Right ventricle myocardium superior (tissue), 1 donor: ENCODE data around the gene PPM1F. TPM values are rescaled to one million over a fixed set of nuclear protein-coding genes. Genes with fewer than 3 reads are reported as not detected.

Experiments
- ATAC-seq: fragments of 200-7000 bp; cut with Tn5 transposase; one replicate; pipeline ENCODE4 v1.9.1; 2020; ENCODE audit warnings: mild to moderate bottlenecking; ENCODE audit not compliant: poor library complexity
- DNase-seq: peaks from one replicate; pipeline ENCODE4 v3.0.0-alpha.2; 2020
- intact Hi-C: fragments of 100-400 bp; cut with DNase I; formaldehyde crosslinking; loops from one replicate; pipeline ENCODE4 v1.11.2; 2022
- total RNA-seq: library from RNA; stranded (reverse); fragmentation: NEBNext Ultra II Directional; extraction: Animal tissue kit (Norgen Biotek cat#: 25700); gene quantifications from one replicate; pipeline ENCODE4 v1.2.1, GENCODE V29; 2021
- donor health status: DM: no; HTN: yes; CAD: no; lungs with severe emphysema.

Gene PPM1F
- total RNA-seq, 1 donor from 2014 or later: 19.3 TPM

GRCh38 chr22:21963790-21964211 lies 11.2 kb upstream of the PPM1F start:
- no peak for ATAC-seq
- no peak for DNase-seq
- intact Hi-C loops: no loop called here

- intact Hi-C loops: no loop called here
- DNase-seq (no peak), ATAC-seq (no peak)
Observed at GRCh38 chr22:21963286-21963685, 10.6 kb upstream of the PPM1F start.

- DNase-seq (no peak), ATAC-seq (no peak)
- intact Hi-C loops: no loop called here
Observed at GRCh38 chr22:21962655-21962949, 10.0 kb upstream of the PPM1F start.

GRCh38 chr22:21961886-21962654 lies 9.4 kb upstream of the PPM1F start:
- no peak for DNase-seq
- intact Hi-C loops: no loop called here
- ATAC-seq: no peak

- intact Hi-C loops: no loop called here
- DNase-seq: no peak
- no peak for ATAC-seq
Observed at GRCh38 chr22:21961127-21961867, 8.6 kb upstream of the PPM1F start.

DNA sequence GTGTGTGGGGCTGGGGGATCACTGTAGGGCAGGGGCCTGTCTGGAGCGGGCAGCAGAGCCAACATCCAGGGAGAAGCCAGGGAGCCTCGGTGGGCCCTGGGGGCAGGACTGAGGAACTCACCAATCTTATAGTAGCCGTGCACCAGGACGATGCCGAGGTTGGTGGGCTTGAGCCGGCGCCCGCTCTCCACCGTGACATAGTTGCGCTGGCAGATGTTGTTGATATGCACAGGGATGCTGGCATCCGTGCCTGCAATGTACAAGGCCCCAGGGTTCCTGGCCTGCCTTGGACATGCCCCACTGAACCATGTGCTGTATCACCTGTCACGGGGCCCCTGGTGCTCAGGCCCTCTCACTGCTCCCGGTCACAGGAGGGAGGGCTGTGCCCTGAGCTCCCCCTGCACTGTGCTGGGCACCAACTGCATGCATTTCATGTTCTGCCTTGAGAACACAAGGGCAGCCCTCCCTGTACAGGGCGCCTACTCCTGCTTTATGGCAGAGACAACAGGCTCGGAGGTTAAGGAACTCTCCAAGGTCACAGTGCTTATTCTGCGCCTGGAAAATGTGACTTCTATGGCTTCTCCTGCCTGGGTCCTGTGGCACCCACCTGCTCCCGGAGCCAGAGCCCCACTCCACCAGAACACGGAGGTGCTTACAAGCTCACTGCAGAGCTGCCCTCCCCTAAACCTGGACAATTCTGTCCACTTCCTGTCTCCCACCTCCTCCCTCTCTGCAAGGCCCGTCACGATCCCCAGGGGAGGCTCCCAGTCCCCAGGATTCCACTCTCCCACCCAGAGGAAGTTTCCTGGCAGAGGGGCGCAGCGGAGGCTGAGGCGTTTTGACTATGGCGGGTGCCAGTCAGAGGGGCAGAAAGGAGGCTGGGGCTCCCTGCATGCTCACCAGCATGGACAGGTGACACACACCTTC lies 7.8 kb upstream of the PPM1F start:
- DNase-seq (no peak), ATAC-seq (no peak)
- intact Hi-C loops: no loop called here

DNA sequence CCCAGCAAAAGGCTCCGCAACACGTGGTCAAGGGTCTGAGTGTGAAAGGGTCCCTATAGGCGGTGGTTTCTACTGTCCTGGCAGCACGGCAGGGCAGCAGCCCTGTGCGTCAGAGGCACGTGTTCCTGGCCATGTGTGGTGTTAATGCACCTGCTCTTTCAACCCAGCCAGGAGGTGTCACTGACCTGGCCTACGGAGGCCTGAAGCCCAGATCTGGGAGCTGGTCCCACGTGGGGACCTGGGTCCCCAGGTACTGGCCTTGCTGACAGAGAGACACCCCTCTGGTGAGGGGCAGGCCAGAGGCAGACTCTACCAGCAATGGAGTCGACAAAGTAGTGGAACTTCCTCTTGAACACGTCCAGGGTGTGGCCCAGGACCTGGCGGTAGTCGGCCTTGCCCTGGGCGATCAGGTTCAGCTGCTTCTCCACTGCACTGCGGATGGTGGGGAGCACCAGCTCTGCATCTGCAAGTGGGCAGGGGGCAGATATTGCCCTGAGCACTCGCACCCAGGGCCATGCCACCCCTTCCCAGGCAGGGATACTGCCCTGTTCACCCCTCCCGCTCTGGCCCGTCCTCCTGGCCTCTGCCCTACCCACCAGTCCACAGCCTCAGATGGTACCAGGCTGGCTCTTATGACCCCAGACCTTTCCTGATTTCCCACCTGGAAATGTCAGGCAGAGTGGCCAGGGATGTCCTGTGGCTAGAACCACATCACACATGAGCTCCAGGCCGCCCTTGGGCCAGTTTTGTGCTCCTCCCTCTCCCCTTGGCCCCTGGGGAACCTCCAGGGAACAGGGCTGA lies 6.8 kb upstream of the PPM1F start:
- intact Hi-C loops: no loop called here
- no peak for ATAC-seq
- no peak for DNase-seq

DNA sequence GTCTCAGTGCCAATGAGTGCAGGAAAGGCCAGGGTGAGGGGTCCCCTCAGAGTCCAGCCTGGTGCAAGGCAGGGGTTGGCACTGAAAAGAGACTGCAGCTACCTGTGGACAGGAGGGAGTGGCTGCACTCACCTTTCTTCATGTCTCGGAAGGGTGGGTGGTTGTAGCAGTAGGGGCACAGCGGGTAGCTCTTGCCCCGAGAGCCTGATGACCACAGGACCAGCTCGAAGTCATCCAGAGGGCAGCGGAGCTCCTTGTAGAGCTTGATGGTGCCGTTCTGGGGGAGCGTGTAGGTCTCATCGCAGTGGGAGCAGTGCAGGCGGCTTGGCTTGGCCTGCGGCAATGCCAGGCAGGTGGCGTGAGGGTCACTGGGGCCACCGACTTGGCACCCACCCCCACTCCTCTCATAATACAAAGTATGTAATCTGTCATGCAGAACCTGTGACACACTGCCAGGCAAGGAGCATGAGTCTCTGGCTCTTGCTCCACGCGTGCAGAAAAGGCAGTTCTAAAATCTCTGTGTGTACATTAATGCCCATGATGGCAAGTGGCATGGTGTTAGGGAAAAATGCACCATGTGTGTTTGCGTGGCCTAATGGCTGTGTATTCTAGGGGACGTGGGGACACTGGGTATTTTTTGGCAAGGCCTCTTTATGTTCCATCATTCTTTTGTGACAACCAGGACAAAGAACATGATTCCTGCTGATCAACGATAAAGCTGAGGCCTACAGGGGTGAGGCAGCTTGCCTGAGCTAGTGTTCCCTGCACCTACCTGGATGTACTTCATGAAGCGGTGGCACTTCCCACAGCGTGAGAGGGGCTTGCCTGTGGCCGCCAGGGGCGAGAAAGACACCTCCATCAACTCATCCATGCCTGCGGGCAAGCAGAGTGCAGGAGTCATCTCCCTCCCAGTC lies 6.0 kb upstream of the PPM1F start:
- ATAC-seq (no peak), DNase-seq (no peak)
- intact Hi-C loops: no loop called here

GRCh38 chr22:21951931-21952465 lies 650 bp downstream of the PPM1F start:
- intact Hi-C loops: loop anchor here (5.0 kb wide), 1 partner anchor 240 kb away; no protein-coding TSS in a partner anchor
- peak; percentile 66 for DNase-seq
- peak; percentile 57 for ATAC-seq

DNA sequence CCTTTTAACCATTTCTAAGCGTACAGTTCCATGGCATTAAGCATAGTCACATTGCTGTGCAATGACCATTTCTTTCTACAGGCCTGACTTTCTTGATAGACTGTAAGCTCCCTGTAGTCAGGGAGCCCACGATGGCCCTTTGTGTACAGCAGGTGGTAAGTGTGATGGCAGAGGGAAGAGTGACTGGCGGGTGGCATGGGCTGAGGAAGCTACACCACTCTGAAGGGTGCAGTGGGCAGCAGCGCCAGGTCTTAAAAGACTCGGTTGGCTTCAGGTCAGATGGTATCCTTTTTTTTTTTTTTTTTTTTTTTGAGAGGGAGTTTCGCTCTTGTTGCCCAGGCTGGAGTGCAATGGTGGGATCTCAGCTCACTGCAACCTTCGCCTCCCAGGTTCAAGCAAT lies 1.6 kb downstream of the PPM1F start:
- intact Hi-C loops: loop anchor here (5.0 kb wide), 1 partner anchor 239 kb away; no protein-coding TSS in a partner anchor
- ATAC-seq (no peak), DNase-seq (no peak)

- ATAC-seq: no peak
- DNase-seq: no peak
- intact Hi-C loops: loop anchor here (5.0 kb wide), 1 partner anchor 238 kb away; no protein-coding TSS in a partner anchor
Observed at GRCh38 chr22:21949948-21950347, 2.7 kb downstream of the PPM1F start.

DNA sequence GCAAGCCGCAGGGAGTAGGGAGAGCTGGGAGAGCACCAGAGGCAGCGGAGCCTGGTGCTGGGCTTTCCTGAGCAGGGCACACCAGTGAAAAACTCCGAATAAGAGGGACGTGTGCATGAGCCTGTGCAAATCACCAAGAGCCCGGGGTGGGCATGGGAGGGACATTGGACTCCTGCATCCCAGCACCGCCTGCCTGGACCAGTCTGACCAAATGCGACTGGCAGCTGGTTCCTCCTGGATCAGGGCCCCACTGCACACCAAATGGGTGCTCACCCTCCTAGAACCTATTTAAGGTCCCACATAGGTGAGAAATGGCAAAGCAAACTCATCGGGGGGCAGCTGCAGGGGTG lies 3.1 kb downstream of the PPM1F start:
- intact Hi-C loops: no loop called here
- ATAC-seq (no peak), DNase-seq (no peak)

DNA sequence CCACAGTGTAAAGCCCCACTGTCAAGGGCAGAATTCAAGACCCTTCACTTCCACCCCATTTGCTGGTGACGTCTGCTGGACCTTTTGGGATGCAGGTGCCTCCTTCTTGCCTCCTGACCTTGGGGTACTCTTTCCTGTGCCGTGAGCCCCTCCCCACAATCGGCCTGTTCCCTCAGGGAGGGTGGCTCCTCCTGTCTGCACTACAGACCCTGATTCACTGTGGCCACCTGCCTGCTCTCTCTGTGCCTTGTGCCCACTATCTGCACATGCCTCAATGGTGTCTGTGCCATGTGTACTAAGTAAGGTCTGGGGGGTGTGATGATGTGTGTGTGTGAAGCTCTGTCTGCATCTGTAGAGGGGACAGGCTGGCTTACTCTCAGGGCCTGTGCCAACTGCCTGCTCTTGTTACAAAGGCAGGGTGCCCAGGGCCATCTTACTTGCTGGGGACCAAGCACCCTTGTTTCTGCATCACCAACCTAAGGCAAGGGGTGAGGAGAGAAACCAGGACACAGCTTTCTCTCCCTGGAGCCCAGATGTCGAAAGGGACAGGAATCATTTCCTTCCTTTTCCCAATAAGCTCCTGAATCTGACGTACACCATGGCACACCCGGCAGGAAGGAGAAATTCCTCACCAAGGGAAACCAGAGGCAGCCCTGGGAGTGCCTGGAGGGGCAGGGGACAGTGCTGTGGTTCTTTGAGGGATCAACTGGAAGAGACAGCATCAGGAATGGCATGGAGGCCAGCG lies 3.7 kb downstream of the PPM1F start:
- ATAC-seq (no peak), DNase-seq (no peak)
- intact Hi-C loops: no loop called here

- no peak for ATAC-seq
- intact Hi-C loops: no loop called here
- DNase-seq: no peak
Observed at GRCh38 chr22:21948390-21948789, 4.3 kb downstream of the PPM1F start.

DNA sequence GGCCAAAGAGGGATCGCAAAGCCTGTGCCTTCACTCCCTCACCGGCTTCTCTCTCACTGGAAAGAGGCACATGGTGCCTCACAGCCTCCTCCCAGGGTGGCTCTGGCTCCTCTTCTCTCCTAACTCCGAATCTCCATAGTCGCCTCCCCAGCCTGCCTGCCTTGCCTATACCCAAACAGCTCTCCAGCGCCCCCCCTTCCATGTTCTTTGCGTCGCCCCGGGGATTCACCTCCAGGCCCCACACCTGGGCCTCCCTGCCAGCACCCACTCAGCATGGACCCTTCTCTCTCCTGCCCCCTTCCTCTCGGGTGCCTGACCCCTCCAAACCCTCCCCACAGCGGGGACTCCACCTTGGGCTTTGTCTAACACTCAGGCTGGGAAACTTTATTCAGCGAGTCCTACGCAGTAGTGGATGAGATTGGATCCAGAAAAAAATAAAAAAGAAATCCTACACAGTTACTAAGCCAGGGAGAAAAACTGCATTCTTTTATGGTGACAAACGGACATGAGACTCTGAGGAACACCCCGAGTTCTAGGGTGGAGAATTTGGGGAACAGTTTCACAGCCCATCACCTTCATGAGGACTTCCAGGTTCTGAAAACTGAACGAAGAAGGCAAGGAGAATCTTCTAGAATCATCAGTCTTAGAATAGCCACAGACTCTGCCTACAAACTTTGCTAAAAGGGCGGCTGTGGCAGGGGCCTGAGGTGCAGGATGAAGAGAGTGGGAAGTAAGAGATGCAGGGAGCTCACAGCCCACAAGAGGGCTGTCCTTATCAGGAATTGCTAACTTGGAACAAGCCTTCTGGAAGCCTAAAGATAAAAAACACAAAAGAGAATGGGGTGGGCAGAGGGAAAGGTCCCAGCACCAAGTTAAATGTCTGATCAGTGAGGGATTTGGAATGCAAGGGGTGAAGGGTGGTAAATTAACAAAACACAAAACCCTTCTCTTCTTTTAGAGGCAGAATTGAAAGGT lies 5.3 kb downstream of the PPM1F start:
- intact Hi-C loops: no loop called here
- no peak for DNase-seq
- ATAC-seq: no peak
